Naive thymus-derived CD4-positive, alpha-beta T cell (primary cell): Measurements from ENCODE around the gene STK38. TPM values are rescaled to one million over a fixed set of nuclear protein-coding genes. Genes with fewer than 3 reads are reported as not detected.

ENCODE experiments used
- ATAC-seq: fragments of 150-1000 bp; cut with Tn5 transposase; 2 replicates; pipeline ENCODE4 v1.10.0; 2021; ENCODE audit warnings: mild to moderate bottlenecking, moderate library complexity
- CTCF ChIA-PET: fragments of 350-600 bp; sonication (Branson Sonifier 250); formaldehyde crosslinking; loops from one replicate; lab custom pipeline; 2021; ENCODE audit warnings: antibody characterized with exemption; lab: Charles Lee
- POLR2A ChIA-PET: fragments of 350-600 bp; sonication (Branson Sonifier 250); formaldehyde crosslinking; loops from one replicate; lab custom pipeline; 2021; ENCODE audit warnings: antibody characterized with exemption, inconsistent platforms; lab: Charles Lee
- DNase-seq, 9 donors: peaks; one replicate each; pipeline versions ENCODE4 v3.0.0 to v3.0.0-alpha.2; 2020 to 2022; ENCODE audit warnings: mixed read lengths in 1 of 9
- H3K27ac ChIP-seq: one replicate; pipeline ENCODE4 v1.7.0; 2013; ENCODE audit warnings: mild to moderate bottlenecking, low read depth, low read length, moderate library complexity
- H3K27me3 ChIP-seq, 2 donors: one replicate each; pipeline ENCODE4 v1.7.0; 2013; ENCODE audit warnings: low read length in 2 of 2, mild to moderate bottlenecking in 2 of 2, moderate library complexity in 2 of 2; ENCODE audit not compliant: control insufficient read depth in 2 of 2, insufficient read depth in 2 of 2
- H3K36me3 ChIP-seq, 3 experiments: 1 replicate in 2 of 3; 2 replicates in 1 of 3; pipeline ENCODE4 v1.7.0; 2013; ENCODE audit warnings: low read length in 3 of 3, mild to moderate bottlenecking in 3 of 3, moderate library complexity in 1 of 3; ENCODE audit not compliant: insufficient read depth in 3 of 3, control insufficient read depth in 2 of 3
- H3K4me1 ChIP-seq, 2 donors: one replicate each; pipeline ENCODE4 v1.7.0; 2013; ENCODE audit warnings: low read length in 2 of 2, mild to moderate bottlenecking in 2 of 2, moderate library complexity in 1 of 2; ENCODE audit not compliant: control insufficient read depth in 2 of 2, insufficient read depth in 2 of 2
- H3K4me3 ChIP-seq: 2 replicates; pipeline ENCODE4 v1.7.0; 2013; ENCODE audit warnings: mild to moderate bottlenecking, low read length
- H3K9me3 ChIP-seq, 3 experiments: 1 replicate in 2 of 3; 2 replicates in 1 of 3; pipeline ENCODE4 v1.7.0; 2013; ENCODE audit warnings: low read length in 3 of 3; ENCODE audit not compliant: control insufficient read depth in 2 of 3
- H3K27ac Mint-ChIP-seq, 9 donors: one replicate each; pipeline ENCODE4 v1.8.0; 2020 to 2022; ENCODE audit warnings: mixed read lengths in 9 of 9, mild to moderate bottlenecking in 8 of 9, moderate library complexity in 5 of 9, inconsistent platforms in 2 of 9
- H3K27me3 Mint-ChIP-seq, 5 donors: one replicate each; pipeline ENCODE4 v1.8.0; 2021 to 2022; ENCODE audit warnings: mixed read lengths in 5 of 5, mild to moderate bottlenecking in 1 of 5
- H3K36me3 Mint-ChIP-seq, 5 donors: one replicate each; pipeline ENCODE4 v1.8.0; 2020 to 2022; ENCODE audit warnings: mixed read lengths in 5 of 5, mild to moderate bottlenecking in 3 of 5, inconsistent platforms in 1 of 5
- H3K4me1 Mint-ChIP-seq, 7 donors: one replicate each; pipeline ENCODE4 v1.8.0; 2020 to 2022; ENCODE audit warnings: mixed read lengths in 7 of 7, mild to moderate bottlenecking in 3 of 7, inconsistent platforms in 1 of 7
- H3K4me3 Mint-ChIP-seq, 10 donors: one replicate each; pipeline ENCODE4 v1.8.0; 2020 to 2022; ENCODE audit warnings: mild to moderate bottlenecking in 10 of 10, mixed read lengths in 10 of 10, moderate library complexity in 6 of 10, inconsistent platforms in 2 of 10
- H3K9me3 Mint-ChIP-seq, 11 donors: one replicate each; pipeline ENCODE4 v1.8.0; 2020 to 2022; ENCODE audit warnings: mixed read lengths in 11 of 11, mild to moderate bottlenecking in 4 of 11, inconsistent platforms in 1 of 11, moderate library complexity in 1 of 11
- intact Hi-C, 2 donors: fragments of 100-400 bp; cut with micrococcal nuclease; formaldehyde crosslinking; loops; one replicate each; pipeline ENCODE4 v1.15.1; 2023
- polyA plus RNA-seq, 2 donors: library from polyadenylated mRNA; unstranded; fragments of 300-500 nt; fragmentation: Illumina TruSeq; gene quantifications; one replicate each; pipeline ENCODE4 v1.2.3, GENCODE V29; 2021
- total RNA-seq, 6 experiments: library from RNA in 5 of 6; stranded (reverse) in 5 of 6; gene quantifications; 1 replicate in 5 of 6; 2 replicates in 1 of 6; pipeline ENCODE4 v1.2.3 and lab custom pipeline; 2021 to 2026

STK38 gene
- total and polyA plus RNA-seq, 7 experiments from 2014 or later = 56.6 to 193 (median 95.0) TPM

- DNase-seq = no peak
- CTCF ChIA-PET = no interaction called here
- Histone ChIP-seq H3K9me3 (no peaks in the 10 kb centered on the region), H3K36me3 (no peaks in the 10 kb centered on the region), H3K27ac (no peak overlapping the region), H3K4me3 (no peak overlapping the region), H3K4me1 (no peaks in the 10 kb centered on the region), H3K27me3 (no peaks in the 10 kb centered on the region)
- Mint-ChIP-seq H3K36me3 (no peaks in the 10 kb centered on the region), H3K27me3 (peaks cover 0 to 34% (median 0%) of the 10 kb centered on the region in 5 donors), H3K4me1 (peaks cover 0 to 8% (median 0%) of the 10 kb centered on the region in 7 donors), H3K4me3 (no peak overlapping the region), H3K27ac (peak overlapping the region in 1 of 9 donors; percentile 16), H3K9me3 (no peaks in the 10 kb centered on the region)
- no peak for ATAC-seq
- intact Hi-C loops = loop anchor here in 1 of 2 donors (2.0 kb wide), 1 partner anchor 14 kb away; the partner anchor contains the start of gene STK38
- POLR2A ChIA-PET = interaction anchor here (0.6 to 1.0 kb wide), 4 partner anchors 13 to 138 kb away, joined by 3 to 4 read pairs (median 3); partner anchors contain the start of gene STK38
Observed at GRCh38 chr6:36560822-36561221, 13.5 kb upstream of the STK38 start.

DNA sequence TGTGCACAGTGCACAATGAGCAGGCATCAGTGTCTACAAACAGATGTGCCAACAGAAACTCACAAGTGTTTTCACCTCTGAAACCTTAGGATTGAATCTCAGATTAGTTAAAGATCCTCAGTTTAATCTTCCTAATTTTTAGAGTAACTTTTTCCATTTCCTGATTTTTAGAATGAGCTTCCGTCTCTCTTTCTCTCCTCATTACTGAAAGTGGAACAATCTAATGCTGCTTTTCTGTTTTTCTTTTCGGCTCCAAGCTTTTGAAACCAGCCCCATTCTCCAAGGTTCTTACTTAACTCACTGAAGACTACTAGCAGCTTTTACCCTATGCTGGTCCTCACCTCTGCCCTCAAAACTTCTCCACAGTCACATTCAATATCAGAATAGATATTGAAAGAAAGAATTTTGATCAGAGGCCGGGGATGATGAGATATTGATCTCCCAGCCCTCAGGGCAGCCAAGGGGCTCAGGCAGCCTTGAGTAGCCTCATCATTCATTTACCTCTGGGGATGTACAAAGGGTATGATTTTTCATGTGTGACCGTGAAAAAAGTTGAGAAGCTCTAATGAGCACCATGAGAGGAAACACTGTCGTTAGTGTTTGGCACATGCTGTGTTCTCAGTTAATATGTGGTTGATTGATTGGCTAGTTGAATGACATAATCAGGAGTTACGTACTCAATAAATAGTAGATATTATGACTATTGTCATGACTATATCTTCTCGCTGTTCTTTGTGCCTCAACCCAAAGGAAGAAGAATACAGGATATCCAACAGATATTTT, 11.9 kb upstream of the STK38 start:
- no peaks in the 10 kb centered on the region for H3K9me3 Mint-ChIP-seq
- no peak overlapping the region for H3K4me3 Mint-ChIP-seq
- Histone ChIP-seq H3K27ac (no peak overlapping the region), H3K4me3 (no peak overlapping the region), H3K4me1 (no peaks in the 10 kb centered on the region), H3K9me3 (no peaks in the 10 kb centered on the region), H3K36me3 (no peaks in the 10 kb centered on the region), H3K27me3 (no peaks in the 10 kb centered on the region)
- CTCF ChIA-PET = interaction anchor here (1.4 kb wide), 1 partner anchor 9 kb away, joined by 3 read pairs; no protein-coding TSS in a partner anchor
- POLR2A ChIA-PET = no interaction called here
- H3K36me3 Mint-ChIP-seq = no peaks in the 10 kb centered on the region
- peaks cover 0 to 35% (median 0%) of the 10 kb centered on the region in 5 donors for H3K27me3 Mint-ChIP-seq
- H3K4me1 Mint-ChIP-seq = peaks cover 0 to 8% (median 0%) of the 10 kb centered on the region in 7 donors
- no peak overlapping the region for H3K27ac Mint-ChIP-seq
- intact Hi-C loops = no loop called here
- ATAC-seq (no peak), DNase-seq (no peak)

DNA sequence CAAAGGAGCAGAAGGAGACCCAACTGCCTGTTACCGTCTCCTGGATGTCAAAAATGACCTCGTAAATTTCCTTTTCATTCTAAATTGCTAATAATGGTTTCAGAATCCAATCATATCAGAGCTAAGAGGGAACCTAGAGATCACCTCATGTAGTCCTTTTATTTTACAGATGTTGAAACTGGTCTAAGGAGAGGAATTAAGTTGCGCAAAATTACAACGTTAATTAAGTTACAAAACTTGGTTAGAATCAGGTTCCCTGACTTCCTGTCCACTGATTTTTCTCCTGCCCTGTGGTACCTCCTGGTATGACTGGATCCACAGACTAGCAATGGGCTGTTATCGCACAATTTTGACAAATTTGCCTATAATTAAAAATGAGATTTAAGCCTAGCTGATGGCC, 9.0 kb upstream of the STK38 start:
- Histone ChIP-seq H3K9me3 (no peaks in the 10 kb centered on the region), H3K36me3 (no peaks in the 10 kb centered on the region), H3K4me1 (no peaks in the 10 kb centered on the region), H3K27me3 (no peaks in the 10 kb centered on the region), H3K4me3 (no peak overlapping the region), H3K27ac (no peak overlapping the region)
- ATAC-seq (no peak), DNase-seq (no peak)
- Mint-ChIP-seq H3K27ac (no peak overlapping the region), H3K9me3 (no peaks in the 10 kb centered on the region), H3K4me1 (peaks cover 0 to 8% (median 0%) of the 10 kb centered on the region in 7 donors), H3K36me3 (no peaks in the 10 kb centered on the region), H3K4me3 (no peak overlapping the region), H3K27me3 (peaks cover 0 to 24% (median 0%) of the 10 kb centered on the region in 5 donors)
- intact Hi-C loops = no loop called here
- ChIA-PET CTCF (interaction anchor here (0.7 kb wide), 1 partner anchor 23 kb away, joined by 3 read pairs; no protein-coding TSS in a partner anchor), POLR2A (interaction anchor here (0.6 to 1.1 kb wide), 2 partner anchors 14 to 138 kb away, joined by 3 to 4 read pairs; no protein-coding TSS in a partner anchor)

DNA sequence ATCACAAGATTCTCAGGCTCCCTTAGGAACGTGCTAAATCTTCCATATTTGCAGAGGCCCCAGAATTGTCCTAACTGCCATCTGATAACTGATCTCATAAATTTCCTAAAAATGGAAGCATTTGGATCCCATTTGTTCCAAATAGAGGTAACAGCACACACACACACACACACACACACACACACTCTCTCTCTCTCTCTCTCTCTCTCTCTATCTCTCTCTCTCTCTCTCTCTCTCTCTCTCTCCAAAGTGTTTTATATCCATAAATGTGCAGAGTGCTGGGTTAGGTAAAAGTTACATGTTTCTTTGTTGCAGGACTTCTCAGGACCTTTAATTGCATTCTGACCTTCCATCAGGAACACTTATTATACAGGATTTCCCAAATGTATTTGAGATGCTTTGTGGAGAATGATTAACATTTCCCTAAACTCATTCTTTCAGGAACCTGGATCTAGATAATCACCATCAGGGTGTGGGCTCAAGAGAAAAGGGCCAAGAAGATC, 8.5 kb upstream of the STK38 start:
- Mint-ChIP-seq H3K9me3 (no peaks in the 10 kb centered on the region), H3K27ac (no peak overlapping the region), H3K4me1 (peaks cover 0 to 8% (median 1%) of the 10 kb centered on the region in 7 donors), H3K4me3 (no peak overlapping the region), H3K36me3 (no peaks in the 10 kb centered on the region), H3K27me3 (peaks cover 0 to 20% (median 0%) of the 10 kb centered on the region in 5 donors)
- no peaks in the 10 kb centered on the region for H3K27me3 ChIP-seq
- ChIA-PET CTCF (no interaction called here), POLR2A (no interaction called here)
- H3K4me1 ChIP-seq = no peaks in the 10 kb centered on the region
- no peaks in the 10 kb centered on the region for H3K9me3 ChIP-seq
- DNase-seq = no peak
- intact Hi-C loops = no loop called here
- H3K4me3 ChIP-seq = no peak overlapping the region
- no peak overlapping the region for H3K27ac ChIP-seq
- no peak for ATAC-seq
- no peaks in the 10 kb centered on the region for H3K36me3 ChIP-seq

DNA sequence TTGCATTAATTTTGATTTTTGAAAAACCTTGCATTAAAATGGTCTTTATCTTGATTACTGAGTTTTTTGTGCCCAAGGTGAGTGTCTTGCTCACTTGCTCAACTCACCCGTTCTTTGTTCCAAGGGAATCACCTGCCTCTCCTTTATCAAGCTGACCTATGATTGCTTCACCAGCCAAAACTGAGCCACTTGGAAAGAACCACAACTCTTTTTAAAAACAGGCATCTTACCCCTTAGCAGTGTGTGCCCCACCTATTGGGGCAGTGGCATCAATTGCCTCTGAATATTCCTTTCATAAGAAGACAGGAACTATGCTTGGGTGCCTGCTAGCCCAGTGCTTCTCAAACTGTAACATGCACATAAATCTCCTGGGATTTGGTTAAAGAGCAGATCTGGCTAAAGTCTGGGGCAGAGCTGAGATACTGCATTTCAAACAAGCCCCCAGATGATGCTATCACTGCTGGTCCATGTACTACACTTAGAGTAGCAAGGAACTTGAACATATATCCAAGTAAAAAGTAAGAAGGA, 3.3 kb upstream of the STK38 start:
- Histone ChIP-seq H3K27ac (no peak overlapping the region), H3K36me3 (peaks cover 0 to 8% (median 0%) of the 10 kb centered on the region in 3 experiments), H3K9me3 (no peaks in the 10 kb centered on the region), H3K27me3 (no peaks in the 10 kb centered on the region), H3K4me1 (peaks cover 11 to 13% of the 10 kb centered on the region in 2 donors), H3K4me3 (no peak overlapping the region)
- Mint-ChIP-seq H3K36me3 (peaks cover 0 to 13% (median 4%) of the 10 kb centered on the region in 5 donors), H3K27me3 (peaks cover 0 to 6% (median 0%) of the 10 kb centered on the region in 5 donors), H3K9me3 (peaks cover 0 to 5% (median 0%) of the 10 kb centered on the region in 11 donors), H3K27ac (peak overlapping the region in 3 of 9 donors; percentile 22 to 57 (median 38)), H3K4me3 (no peak overlapping the region), H3K4me1 (peaks cover 5 to 35% (median 25%) of the 10 kb centered on the region in 7 donors)
- ChIA-PET POLR2A (interaction anchor here (0.6 to 1.5 kb wide), 4 partner anchors 9 to 59 kb away, joined by 3 to 4 read pairs (median 3); no protein-coding TSS in a partner anchor), CTCF (no interaction called here)
- intact Hi-C loops = no loop called here
- DNase-seq (no peak), ATAC-seq (no peak)

DNA sequence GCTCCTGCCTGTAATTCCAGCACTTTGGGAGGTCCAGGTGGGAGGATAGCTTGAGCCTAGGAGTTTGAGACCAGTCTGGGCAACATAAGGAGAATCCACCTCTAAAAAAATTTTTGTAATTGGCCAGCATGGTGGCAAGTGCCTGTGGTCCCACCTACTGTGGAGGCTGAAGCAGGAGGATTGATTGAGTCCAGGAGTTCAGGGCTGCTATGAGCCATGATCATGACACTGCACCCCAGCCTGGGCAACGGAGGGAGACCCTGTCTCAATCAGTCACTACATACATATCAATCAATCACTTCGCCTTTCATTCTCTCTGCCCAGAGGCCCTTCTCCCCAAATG, 1.1 kb upstream of the STK38 start:
- Histone ChIP-seq H3K9me3 (no peaks in the 10 kb centered on the region), H3K36me3 (peaks cover 0 to 8% (median 0%) of the 10 kb centered on the region in 3 experiments), H3K4me3 (peak overlapping the region; percentile 98), H3K27ac (peak overlapping the region; percentile 95), H3K4me1 (peaks cover 18 to 26% of the 10 kb centered on the region in 2 donors), H3K27me3 (no peaks in the 10 kb centered on the region)
- Mint-ChIP-seq H3K9me3 (peaks cover 0 to 5% (median 0%) of the 10 kb centered on the region in 11 donors), H3K27ac (peak overlapping the region; percentile 89 to 99 (median 98)), H3K4me3 (peak overlapping the region in 9 of 10 donors; percentile 55 to 99 (median 98)), H3K36me3 (peaks cover 4 to 20% (median 10%) of the 10 kb centered on the region in 5 donors), H3K4me1 (peaks cover 12 to 49% (median 37%) of the 10 kb centered on the region in 7 donors), H3K27me3 (peaks cover 0 to 6% (median 0%) of the 10 kb centered on the region in 5 donors)
- ChIA-PET POLR2A (interaction anchor here (0.7 to 2.2 kb wide), 10 partner anchors 9 to 105 kb away, joined by 3 to 20 read pairs (median 3); partner anchors contain the start of gene SRSF3), CTCF (interaction anchor here (0.6 to 1.0 kb wide), 3 partner anchors 30 to 469 kb away, joined by 3 to 4 read pairs (median 4); no protein-coding TSS in a partner anchor)
- intact Hi-C loops = loop anchor here in 1 of 2 donors (5.0 kb wide), 1 partner anchor 134 kb away; no protein-coding TSS in a partner anchor
- no peak for ATAC-seq
- no peak for DNase-seq
